ENCODE measurements around the gene RAB17.
"Not testable (repeated sequence)": the region's sequence is repeated elsewhere in the genome, so short reads cannot be mapped to it uniquely, and the experiment has no call there.

RAB17 gene

GRCh38 chr2:237597196-237598145 is 6.9 kb upstream of the RAB17 start:
- Histone ChIP-seq H3K4me3 (ENCODE audit: low read depth, low read length) (no peak overlapping the region), H3K36me3 (no peaks in the 10 kb centered on the region), H3K27me3 (no peaks in the 10 kb centered on the region), H3K4me1 (no peaks in the 10 kb centered on the region), H3K9me3 (no peaks in the 10 kb centered on the region; the same call in 1 of the 2 replicates)
- no peak for DNase-seq
- TF ChIP-seq, protein P1, sequence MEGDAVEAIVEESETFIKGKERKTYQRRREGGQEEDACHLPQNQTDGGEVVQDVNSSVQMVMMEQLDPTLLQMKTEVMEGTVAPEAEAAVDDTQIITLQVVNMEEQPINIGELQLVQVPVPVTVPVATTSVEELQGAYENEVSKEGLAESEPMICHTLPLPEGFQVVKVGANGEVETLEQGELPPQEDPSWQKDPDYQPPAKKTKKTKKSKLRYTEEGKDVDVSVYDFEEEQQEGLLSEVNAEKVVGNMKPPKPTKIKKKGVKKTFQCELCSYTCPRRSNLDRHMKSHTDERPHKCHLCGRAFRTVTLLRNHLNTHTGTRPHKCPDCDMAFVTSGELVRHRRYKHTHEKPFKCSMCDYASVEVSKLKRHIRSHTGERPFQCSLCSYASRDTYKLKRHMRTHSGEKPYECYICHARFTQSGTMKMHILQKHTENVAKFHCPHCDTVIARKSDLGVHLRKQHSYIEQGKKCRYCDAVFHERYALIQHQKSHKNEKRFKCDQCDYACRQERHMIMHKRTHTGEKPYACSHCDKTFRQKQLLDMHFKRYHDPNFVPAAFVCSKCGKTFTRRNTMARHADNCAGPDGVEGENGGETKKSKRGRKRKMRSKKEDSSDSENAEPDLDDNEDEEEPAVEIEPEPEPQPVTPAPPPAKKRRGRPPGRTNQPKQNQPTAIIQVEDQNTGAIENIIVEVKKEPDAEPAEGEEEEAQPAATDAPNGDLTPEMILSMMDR (IDR thresholded peaks at IDR 0.05; ENCODE audit: low read depth, low read length), result no peak

GRCh38 chr2:237596520-237597195 is 6.1 kb upstream of the RAB17 start:
- no peaks in the 10 kb centered on the region for H3K4me1 ChIP-seq
- no peak overlapping the region for H3K4me3 ChIP-seq (ENCODE audit: low read depth, low read length)
- no peaks in the 10 kb centered on the region for H3K36me3 ChIP-seq
- TF ChIP-seq, protein P1 (IDR thresholded peaks at IDR 0.05; ENCODE audit: low read depth, low read length), result no peak
- H3K9me3 ChIP-seq, result no peaks in the 10 kb centered on the region; the same call in 1 of the 2 replicates
- H3K27me3 ChIP-seq, result no peaks in the 10 kb centered on the region
- DNase-seq, result no peak

GRCh38 chr2:237595829-237596519 is 5.4 kb upstream of the RAB17 start:
- H3K4me3 ChIP-seq (ENCODE audit: low read depth, low read length); H3K36me3 ChIP-seq; DNase-seq; H3K27me3 ChIP-seq; H3K9me3 ChIP-seq; H3K4me1 ChIP-seq: not testable (repeated sequence)

DNA sequence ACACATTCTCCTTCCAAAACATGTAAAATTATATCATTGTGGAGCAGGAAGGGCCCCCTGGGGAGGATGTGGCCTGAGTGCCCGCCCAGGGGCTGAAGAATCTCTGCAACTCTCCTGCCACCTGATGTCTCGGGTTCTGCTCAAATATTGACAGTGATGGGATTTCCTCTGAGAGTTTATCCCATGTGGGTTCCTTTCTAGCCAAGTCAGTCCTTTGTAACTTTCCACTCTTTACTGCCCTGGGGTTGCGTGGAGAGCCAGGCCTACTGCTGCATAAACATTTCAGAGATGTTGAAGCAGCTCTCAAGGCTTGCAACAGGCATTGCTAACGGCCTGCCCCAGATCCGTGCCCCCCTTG is 4.0 kb upstream of the RAB17 start:
- Histone ChIP-seq H3K9me3 (no peaks in the 10 kb centered on the region), H3K27me3 (no peaks in the 10 kb centered on the region), H3K4me3 (ENCODE audit: low read depth, low read length) (no peak overlapping the region), H3K4me1 (no peaks in the 10 kb centered on the region), H3K36me3 (no peaks in the 10 kb centered on the region)
- no peak for DNase-seq
- TF ChIP-seq, protein P1 (IDR thresholded peaks at IDR 0.05; ENCODE audit: low read depth, low read length), result no peak

DNA sequence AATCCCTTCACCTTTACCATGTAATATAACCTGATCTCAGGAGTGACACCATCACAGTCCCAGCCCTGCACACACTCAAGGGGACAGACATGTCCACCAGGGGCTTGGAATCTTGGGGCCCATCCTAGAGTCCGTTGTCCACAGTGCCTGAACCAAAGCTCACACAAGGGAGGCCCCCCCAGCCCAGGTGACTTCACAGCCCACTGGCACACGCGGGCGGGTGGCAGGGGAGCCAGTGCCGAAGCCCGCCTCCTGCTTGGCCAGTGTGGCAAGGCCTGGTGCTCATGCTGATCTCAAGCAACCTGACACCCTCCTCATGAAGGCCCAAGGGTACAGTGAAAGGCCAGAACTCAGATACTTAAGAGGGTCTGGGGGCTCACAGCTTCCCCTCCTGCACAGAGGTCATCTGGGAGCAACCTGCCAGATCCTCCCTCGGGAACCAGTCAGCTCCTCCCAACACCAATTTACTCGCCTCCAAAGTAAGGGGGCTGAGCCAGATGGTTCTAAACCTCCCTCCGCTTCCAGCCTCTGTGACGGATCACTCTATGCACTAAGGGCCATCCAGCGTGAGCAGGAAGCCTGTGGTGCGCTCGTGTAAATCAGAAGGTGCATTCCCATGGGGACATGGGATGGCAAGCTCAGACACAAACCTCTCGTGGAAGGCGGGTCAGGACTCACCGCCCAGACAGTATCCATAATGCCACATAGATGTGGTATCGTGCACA is 3.2 kb upstream of the RAB17 start:
- no peaks in the 10 kb centered on the region for H3K27me3 ChIP-seq
- H3K4me3 ChIP-seq (ENCODE audit: low read depth, low read length), result no peak overlapping the region
- no peaks in the 10 kb centered on the region for H3K9me3 ChIP-seq
- DNase-seq, result no peak
- H3K4me1 ChIP-seq, result no peaks in the 10 kb centered on the region
- TF ChIP-seq, protein P1 (IDR thresholded peaks at IDR 0.05; ENCODE audit: low read depth, low read length), result no peak
- H3K36me3 ChIP-seq, result no peaks in the 10 kb centered on the region

DNA sequence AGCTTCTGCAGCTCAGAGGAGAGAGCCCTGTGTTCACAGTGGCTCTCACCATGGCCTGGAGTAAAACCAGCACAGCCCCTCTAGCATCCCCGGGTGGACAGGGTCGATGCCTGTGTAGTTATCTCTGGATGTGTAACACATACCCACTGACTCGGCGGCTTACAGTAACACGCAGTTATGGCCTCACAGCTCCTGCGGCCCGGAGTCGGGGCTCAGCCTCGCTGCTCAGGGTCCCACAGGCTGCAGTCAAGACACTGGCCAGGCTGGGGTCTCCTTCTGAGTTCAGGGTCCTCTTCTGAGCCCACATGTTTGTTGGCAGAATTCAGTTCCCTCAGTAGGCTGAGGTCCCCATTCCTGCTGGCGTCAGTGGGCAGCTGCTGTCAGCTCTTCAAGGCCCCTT is 2.5 kb upstream of the RAB17 start:
- Histone ChIP-seq H3K9me3 (no peaks in the 10 kb centered on the region), H3K4me3 (ENCODE audit: low read depth, low read length) (no peak overlapping the region), H3K36me3 (no peaks in the 10 kb centered on the region), H3K27me3 (no peaks in the 10 kb centered on the region), H3K4me1 (no peaks in the 10 kb centered on the region)
- no peak for DNase-seq
- TF ChIP-seq, protein P1 (IDR thresholded peaks at IDR 0.05; ENCODE audit: low read depth, low read length), result no peak

All from BE2C (cell line).